HEK293 (cell line): ENCODE results near the gene FAM229A.

Experiments used
- GFI1B ChIP-seq: fragments of 450-650 bp; formaldehyde crosslinking; IDR thresholded peaks from 2 replicates; pipeline ENCODE4 v1.5.1; 2016; ENCODE audit warnings: missing biosample characterization, missing genetic modification characterization
- KLF1 ChIP-seq: fragments of 450-650 bp; formaldehyde crosslinking; IDR thresholded peaks from 2 replicates; pipeline ENCODE4 v1.5.1; 2016; ENCODE audit warnings: missing biosample characterization, missing genetic modification characterization
- MYNN ChIP-seq: fragments of 450-650 bp; formaldehyde crosslinking; IDR thresholded peaks from 2 replicates; pipeline ENCODE4 v1.5.1; 2016; ENCODE audit warnings: missing biosample characterization, missing genetic modification characterization, borderline replicate concordance
- PRDM1 ChIP-seq: fragments of 450-650 bp; formaldehyde crosslinking; IDR thresholded peaks from 2 replicates; pipeline ENCODE4; 2016; ENCODE audit warnings: missing biosample characterization, missing genetic modification characterization
- SALL2 ChIP-seq: fragments of 450-650 bp; formaldehyde crosslinking; IDR thresholded peaks from 2 replicates; pipeline ENCODE4 v1.5.0; 2017; ENCODE audit warnings: missing biosample characterization, mild to moderate bottlenecking, missing genetic modification characterization, borderline replicate concordance
- SCRT1 ChIP-seq: fragments of 450-650 bp; formaldehyde crosslinking; IDR thresholded peaks from 2 replicates; pipeline ENCODE4 v1.5.1; 2016; ENCODE audit warnings: missing biosample characterization, missing genetic modification characterization, borderline replicate concordance
- WT1 ChIP-seq: fragments of 450-650 bp; formaldehyde crosslinking; IDR thresholded peaks from 2 replicates; pipeline ENCODE4 v1.5.1; 2016; ENCODE audit warnings: missing biosample characterization, missing genetic modification characterization
- YY1 ChIP-seq: fragments of 450-650 bp; formaldehyde crosslinking; IDR thresholded peaks from 2 replicates; pipeline ENCODE4 v1.5.1; 2018; ENCODE audit warnings: missing biosample characterization, missing genetic modification characterization
- ZFP3 ChIP-seq: fragments of 450-650 bp; formaldehyde crosslinking; IDR thresholded peaks from 2 replicates; pipeline ENCODE4 v1.5.1; 2016; ENCODE audit warnings: low read depth, missing biosample characterization, missing genetic modification characterization
- ZNF121 ChIP-seq: fragments of 450-650 bp; formaldehyde crosslinking; IDR thresholded peaks from 2 replicates; pipeline ENCODE4 v1.5.1; 2016; ENCODE audit warnings: missing biosample characterization, missing genetic modification characterization
- ZNF132 ChIP-seq: fragments of 450-650 bp; formaldehyde crosslinking; IDR thresholded peaks from 2 replicates; pipeline ENCODE4 v1.5.1; 2017; ENCODE audit warnings: missing biosample characterization, missing genetic modification characterization, borderline replicate concordance
- ZNF19 ChIP-seq: fragments of 450-650 bp; formaldehyde crosslinking; IDR thresholded peaks from 2 replicates; pipeline ENCODE4; 2016; ENCODE audit warnings: missing biosample characterization, missing genetic modification characterization, low read depth
- ZNF266 ChIP-seq: fragments of 450-650 bp; formaldehyde crosslinking; IDR thresholded peaks from 2 replicates; pipeline ENCODE4 v1.5.1; 2016; ENCODE audit warnings: missing biosample characterization, missing genetic modification characterization, low read depth
- ZNF274 ChIP-seq, 2 experiments: fragments of 200-500 bp in 1 of 2; fragments of 450-650 bp in 1 of 2; sonication (Bioruptor generic) in 1 of 2; formaldehyde crosslinking in 1 of 2; IDR thresholded peaks; 2 replicates each; pipeline versions ENCODE4 v1.5.1 to v1.6.1; 2014 to 2016; ENCODE audit warnings: borderline replicate concordance in 1 of 2, inconsistent platforms in 1 of 2, low read length in 1 of 2, missing biosample characterization in 1 of 2, missing genetic modification characterization in 1 of 2
- ZNF324 ChIP-seq: fragments of 450-650 bp; formaldehyde crosslinking; IDR thresholded peaks from 2 replicates; pipeline ENCODE4 v1.5.1; 2016; ENCODE audit warnings: missing biosample characterization, missing genetic modification characterization
- ZNF354C ChIP-seq: fragments of 450-650 bp; formaldehyde crosslinking; IDR thresholded peaks from 2 replicates; pipeline ENCODE4 v1.5.1; 2016; ENCODE audit warnings: missing biosample characterization, missing genetic modification characterization, low read depth, borderline replicate concordance
- ZNF37A ChIP-seq: fragments of 450-650 bp; IDR thresholded peaks from 2 replicates; pipeline ENCODE4 v1.5.1; 2018; ENCODE audit warnings: missing biosample characterization, missing genetic modification characterization
- ZNF394 ChIP-seq: fragments of 450-650 bp; formaldehyde crosslinking; IDR thresholded peaks from 2 replicates; pipeline ENCODE4 v1.5.1; 2016; ENCODE audit warnings: missing biosample characterization, missing genetic modification characterization, mild to moderate bottlenecking, moderate library complexity, borderline replicate concordance
- ZNF404 ChIP-seq: fragments of 450-650 bp; formaldehyde crosslinking; IDR thresholded peaks from 2 replicates; pipeline ENCODE4 v1.5.1; 2017; ENCODE audit warnings: missing biosample characterization, missing genetic modification characterization
- ZNF433 ChIP-seq: fragments of 450-650 bp; formaldehyde crosslinking; IDR thresholded peaks from 2 replicates; pipeline ENCODE4 v1.5.1; 2016; ENCODE audit warnings: missing biosample characterization, missing genetic modification characterization, low read depth
- ZNF473 ChIP-seq: fragments of 450-650 bp; formaldehyde crosslinking; IDR thresholded peaks from 2 replicates; pipeline ENCODE4 v1.5.1; 2017; ENCODE audit warnings: missing biosample characterization, missing genetic modification characterization
- ZNF530 ChIP-seq: fragments of 450-650 bp; formaldehyde crosslinking; IDR thresholded peaks from 2 replicates; pipeline ENCODE4 v1.5.1; 2016; ENCODE audit warnings: low read depth, missing biosample characterization, missing genetic modification characterization
- ZNF549 ChIP-seq: fragments of 450-650 bp; IDR thresholded peaks from 2 replicates; pipeline ENCODE4 v1.5.1; 2018; ENCODE audit warnings: missing biosample characterization, missing genetic modification characterization, mild to moderate bottlenecking, inconsistent platforms, moderate library complexity
- ZNF600 ChIP-seq: fragments of 450-650 bp; formaldehyde crosslinking; IDR thresholded peaks from 2 replicates; pipeline ENCODE4 v1.5.1; 2016; ENCODE audit warnings: missing biosample characterization, missing genetic modification characterization
- ZNF629 ChIP-seq: fragments of 450-650 bp; formaldehyde crosslinking; IDR thresholded peaks from 2 replicates; pipeline ENCODE4 v1.5.1; 2017; ENCODE audit warnings: missing biosample characterization, missing genetic modification characterization
- ZNF660 ChIP-seq: fragments of 450-650 bp; IDR thresholded peaks from 2 replicates; pipeline ENCODE4 v1.5.1; 2018; ENCODE audit warnings: missing biosample characterization, mild to moderate bottlenecking, missing genetic modification characterization
- ZNF791 ChIP-seq: fragments of 450-650 bp; formaldehyde crosslinking; IDR thresholded peaks from 2 replicates; pipeline ENCODE4 v1.5.1; 2016; ENCODE audit warnings: missing biosample characterization, missing genetic modification characterization
- ZSCAN23 ChIP-seq: fragments of 450-650 bp; formaldehyde crosslinking; IDR thresholded peaks from 2 replicates; pipeline ENCODE4 v1.5.1; 2016; ENCODE audit warnings: missing biosample characterization, missing genetic modification characterization
- TF ChIP-seq, protein P1 (sequence below): fragments of 450-650 bp; IDR thresholded peaks from 2 replicates; pipeline ENCODE4 v1.5.1; 2018; ENCODE audit warnings: missing biosample characterization, missing genetic modification characterization
- TF ChIP-seq, protein P2 (sequence below): fragments of 450-650 bp; formaldehyde crosslinking; IDR thresholded peaks from 2 replicates; pipeline ENCODE4 v1.5.1; 2016; ENCODE audit warnings: missing biosample characterization, missing genetic modification characterization, borderline replicate concordance
- TF ChIP-seq, protein P3 (sequence below): fragments of 450-650 bp; formaldehyde crosslinking; IDR thresholded peaks from 2 replicates; pipeline ENCODE4 v1.5.1; 2016; ENCODE audit warnings: missing biosample characterization, missing genetic modification characterization
- TF ChIP-seq, protein P4 (sequence below): fragments of 450-650 bp; formaldehyde crosslinking; IDR thresholded peaks from 2 replicates; pipeline ENCODE4 v1.5.1; 2017; ENCODE audit warnings: missing biosample characterization, missing genetic modification characterization

Gene FAM229A

DNA sequence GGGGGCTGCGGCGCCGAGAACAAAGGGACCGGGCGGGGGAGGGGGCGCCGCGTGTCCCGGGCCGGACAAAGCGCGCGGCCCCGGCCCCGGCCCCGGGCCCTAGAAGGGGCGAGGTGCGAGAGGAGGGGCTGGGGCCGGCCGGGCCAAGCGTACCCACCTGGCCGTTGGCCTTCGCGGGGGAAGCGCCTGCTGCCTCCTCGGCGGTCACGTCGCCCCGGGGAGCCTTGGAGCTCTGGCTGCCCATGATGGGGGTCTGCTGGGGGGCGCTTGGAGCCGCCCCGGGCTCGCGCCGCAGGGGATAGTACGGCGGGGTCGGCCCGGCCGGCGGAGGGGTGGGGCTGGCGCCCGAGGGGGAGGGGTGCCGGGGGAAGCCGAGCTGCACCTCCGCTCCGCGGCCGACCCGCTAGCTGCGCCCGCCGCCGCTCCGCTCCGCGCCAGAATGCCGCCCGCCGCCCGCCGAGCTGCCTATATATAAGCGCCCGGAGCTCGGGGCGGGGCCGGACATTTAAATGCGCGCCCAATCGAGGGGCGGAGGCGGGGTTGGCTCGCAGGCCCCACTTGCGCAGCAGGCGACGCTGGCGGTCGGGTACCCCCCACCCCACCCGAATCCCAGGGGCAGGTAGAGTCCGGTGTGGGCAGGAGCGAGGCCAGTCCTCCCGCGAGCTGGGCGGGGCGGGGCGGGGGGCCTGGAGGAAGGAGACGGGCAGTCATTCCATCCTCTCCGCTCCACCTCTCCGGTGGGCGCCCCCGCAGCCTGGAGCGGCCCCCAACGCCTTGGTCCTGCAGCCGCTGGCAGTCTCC, 26.3 kb downstream of the FAM229A start, which contains the start of gene MARCKSL1 (continued):
- TF ChIP-seq ZNF394 (tag by site-specific recombination) (no peak), ZNF660 (tag by site-specific recombination) (no peak), ZNF473 (no peak), ZNF37A (tag by site-specific recombination) (no peak), GFI1B (no peak), SCRT1 (tag by site-specific recombination) (no peak), YY1 (tag by site-specific recombination) (no peak), ZNF600 (tag by site-specific recombination) (no peak), MYNN (tag by site-specific recombination) (no peak), KLF1 (tag by site-specific recombination) (peak; percentile 43; the same call in 1 of the 2 replicates), ZNF274 (IDR thresholded peaks at IDR 0.05; ENCODE audit: low read length) (no peak), ZNF274 (tag by site-specific recombination; IDR thresholded peaks at IDR 0.05; ENCODE audit: borderline replicate concordance) (no peak), ZNF324 (tag by site-specific recombination) (no peak), ZNF19 (tag by site-specific recombination) (no peak), ZSCAN23 (tag by site-specific recombination) (no peak), ZNF791 (tag by site-specific recombination) (no peak), WT1 (tag by site-specific recombination) (no peak), ZNF629 (tag by site-specific recombination) (no peak), ZNF549 (tag by site-specific recombination) (no peak), ZNF354C (tag by site-specific recombination) (no peak), ZNF433 (tag by site-specific recombination) (no peak), ZNF132 (no peak), PRDM1 (tag by site-specific recombination) (no peak), ZFP3 (no peak), ZNF121 (tag by site-specific recombination) (no peak), ZNF530 (tag by site-specific recombination) (no peak), ZNF404 (tag by site-specific recombination) (no peak), ZNF266 (tag by site-specific recombination) (no peak), SALL2 (tag by site-specific recombination) (no peak)
- TF ChIP-seq, protein P1, sequence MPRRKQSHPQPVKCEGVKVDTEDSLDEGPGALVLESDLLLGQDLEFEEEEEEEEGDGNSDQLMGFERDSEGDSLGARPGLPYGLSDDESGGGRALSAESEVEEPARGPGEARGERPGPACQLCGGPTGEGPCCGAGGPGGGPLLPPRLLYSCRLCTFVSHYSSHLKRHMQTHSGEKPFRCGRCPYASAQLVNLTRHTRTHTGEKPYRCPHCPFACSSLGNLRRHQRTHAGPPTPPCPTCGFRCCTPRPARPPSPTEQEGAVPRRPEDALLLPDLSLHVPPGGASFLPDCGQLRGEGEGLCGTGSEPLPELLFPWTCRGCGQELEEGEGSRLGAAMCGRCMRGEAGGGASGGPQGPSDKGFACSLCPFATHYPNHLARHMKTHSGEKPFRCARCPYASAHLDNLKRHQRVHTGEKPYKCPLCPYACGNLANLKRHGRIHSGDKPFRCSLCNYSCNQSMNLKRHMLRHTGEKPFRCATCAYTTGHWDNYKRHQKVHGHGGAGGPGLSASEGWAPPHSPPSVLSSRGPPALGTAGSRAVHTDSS (tag by site-specific recombination): 0 out of 2 replicates have a peak, but pooled peaks have one; percentile 14
- TF ChIP-seq, protein P2, sequence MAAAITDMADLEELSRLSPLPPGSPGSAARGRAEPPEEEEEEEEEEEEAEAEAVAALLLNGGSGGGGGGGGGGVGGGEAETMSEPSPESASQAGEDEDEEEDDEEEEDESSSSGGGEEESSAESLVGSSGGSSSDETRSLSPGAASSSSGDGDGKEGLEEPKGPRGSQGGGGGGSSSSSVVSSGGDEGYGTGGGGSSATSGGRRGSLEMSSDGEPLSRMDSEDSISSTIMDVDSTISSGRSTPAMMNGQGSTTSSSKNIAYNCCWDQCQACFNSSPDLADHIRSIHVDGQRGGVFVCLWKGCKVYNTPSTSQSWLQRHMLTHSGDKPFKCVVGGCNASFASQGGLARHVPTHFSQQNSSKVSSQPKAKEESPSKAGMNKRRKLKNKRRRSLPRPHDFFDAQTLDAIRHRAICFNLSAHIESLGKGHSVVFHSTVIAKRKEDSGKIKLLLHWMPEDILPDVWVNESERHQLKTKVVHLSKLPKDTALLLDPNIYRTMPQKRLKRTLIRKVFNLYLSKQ: no peak
- TF ChIP-seq, protein P3, sequence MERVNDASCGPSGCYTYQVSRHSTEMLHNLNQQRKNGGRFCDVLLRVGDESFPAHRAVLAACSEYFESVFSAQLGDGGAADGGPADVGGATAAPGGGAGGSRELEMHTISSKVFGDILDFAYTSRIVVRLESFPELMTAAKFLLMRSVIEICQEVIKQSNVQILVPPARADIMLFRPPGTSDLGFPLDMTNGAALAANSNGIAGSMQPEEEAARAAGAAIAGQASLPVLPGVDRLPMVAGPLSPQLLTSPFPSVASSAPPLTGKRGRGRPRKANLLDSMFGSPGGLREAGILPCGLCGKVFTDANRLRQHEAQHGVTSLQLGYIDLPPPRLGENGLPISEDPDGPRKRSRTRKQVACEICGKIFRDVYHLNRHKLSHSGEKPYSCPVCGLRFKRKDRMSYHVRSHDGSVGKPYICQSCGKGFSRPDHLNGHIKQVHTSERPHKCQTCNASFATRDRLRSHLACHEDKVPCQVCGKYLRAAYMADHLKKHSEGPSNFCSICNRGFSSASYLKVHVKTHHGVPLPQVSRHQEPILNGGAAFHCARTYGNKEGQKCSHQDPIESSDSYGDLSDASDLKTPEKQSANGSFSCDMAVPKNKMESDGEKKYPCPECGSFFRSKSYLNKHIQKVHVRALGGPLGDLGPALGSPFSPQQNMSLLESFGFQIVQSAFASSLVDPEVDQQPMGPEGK (tag by site-specific recombination): peak; percentile 90
- TF ChIP-seq, protein P4, sequence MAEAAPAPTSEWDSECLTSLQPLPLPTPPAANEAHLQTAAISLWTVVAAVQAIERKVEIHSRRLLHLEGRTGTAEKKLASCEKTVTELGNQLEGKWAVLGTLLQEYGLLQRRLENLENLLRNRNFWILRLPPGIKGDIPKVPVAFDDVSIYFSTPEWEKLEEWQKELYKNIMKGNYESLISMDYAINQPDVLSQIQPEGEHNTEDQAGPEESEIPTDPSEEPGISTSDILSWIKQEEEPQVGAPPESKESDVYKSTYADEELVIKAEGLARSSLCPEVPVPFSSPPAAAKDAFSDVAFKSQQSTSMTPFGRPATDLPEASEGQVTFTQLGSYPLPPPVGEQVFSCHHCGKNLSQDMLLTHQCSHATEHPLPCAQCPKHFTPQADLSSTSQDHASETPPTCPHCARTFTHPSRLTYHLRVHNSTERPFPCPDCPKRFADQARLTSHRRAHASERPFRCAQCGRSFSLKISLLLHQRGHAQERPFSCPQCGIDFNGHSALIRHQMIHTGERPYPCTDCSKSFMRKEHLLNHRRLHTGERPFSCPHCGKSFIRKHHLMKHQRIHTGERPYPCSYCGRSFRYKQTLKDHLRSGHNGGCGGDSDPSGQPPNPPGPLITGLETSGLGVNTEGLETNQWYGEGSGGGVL: no peak
